PC-3 (cell line): ENCODE results near the gene SNX32. TPM values are rescaled to one million over a fixed set of nuclear protein-coding genes. Genes with fewer than 3 reads are reported as not detected.

ENCODE experiments used
- ATAC-seq: fragments of 200-7000 bp; cut with Tn5 transposase; 2 replicates; pipeline ENCODE4 v1.9.1; 2020; ENCODE audit warnings: mild to moderate bottlenecking, moderate library complexity
- BruUV-seq: library from RNA; stranded (reverse); fragments of 400-500 nt; replicated peaks from 2 replicates; lab custom pipeline; 2021; lab: Mats Ljungman, UMichigan
- CTCF ChIA-PET: fragments of 300-600 bp; sonication (Branson Sonifier 250); formaldehyde crosslinking; loops from one replicate; lab custom pipeline; 2022; ENCODE audit warnings: antibody characterized with exemption; lab: Charles Lee
- POLR2A ChIA-PET: fragments of 300-600 bp; sonication (Branson Sonifier 250); formaldehyde crosslinking; loops from one replicate; lab custom pipeline; 2022; ENCODE audit warnings: antibody characterized with exemption; ENCODE audit not compliant: unreplicated experiment; lab: Charles Lee
- DNase-seq: peaks from one replicate; pipeline ENCODE4 v3.0.0-alpha.2; 2015
- H2AFZ ChIP-seq: fragments of 300-600 bp; sonication (generic); 2 replicates; pipeline ENCODE4 v1.6.0; 2016; ENCODE audit warnings: antibody characterized with exemption, low read length
- H3F3A ChIP-seq: fragments of 300-600 bp; sonication (generic); one replicate; pipeline ENCODE4 v1.6.0; 2017; ENCODE audit warnings: antibody characterized with exemption, low read length, control low read depth, mild to moderate bottlenecking; ENCODE audit not compliant: unreplicated experiment
- H3K27ac ChIP-seq: fragments of 300-600 bp; sonication (generic); 2 replicates; pipeline ENCODE4 v1.5.1; 2016; ENCODE audit warnings: mild to moderate bottlenecking, low read length
- H3K27me3 ChIP-seq: fragments of 300-600 bp; sonication (generic); 2 replicates; pipeline ENCODE4 v1.6.1; 2016; ENCODE audit warnings: low read length, mixed read lengths
- H3K36me3 ChIP-seq: fragments of 300-600 bp; sonication (generic); 2 replicates; pipeline ENCODE4 v1.6.1; 2016; ENCODE audit warnings: low read depth, mixed run types, low read length, mixed read lengths
- H3K4me1 ChIP-seq: fragments of 300-600 bp; sonication (generic); 2 replicates; pipeline ENCODE4 v1.5.1; 2016; ENCODE audit warnings: low read length; ENCODE audit not compliant: insufficient read depth
- H3K4me2 ChIP-seq: fragments of 300-600 bp; sonication (generic); 2 replicates; pipeline ENCODE4 v1.6.0; 2016; ENCODE audit warnings: low read length
- H3K4me3 ChIP-seq: fragments of 300-600 bp; sonication (generic); 2 replicates; pipeline ENCODE4 v1.5.1; 2016; ENCODE audit warnings: mild to moderate bottlenecking, low read length, mixed read lengths
- H3K79me2 ChIP-seq: fragments of 300-600 bp; sonication (generic); 2 replicates; pipeline ENCODE4 v1.6.1; 2017; ENCODE audit warnings: low read length, mixed read lengths
- H3K9ac ChIP-seq: fragments of 300-600 bp; sonication (generic); 2 replicates; pipeline ENCODE4 v1.6.0; 2016; ENCODE audit warnings: mild to moderate bottlenecking, low read length
- H3K9me2 ChIP-seq: fragments of 300-600 bp; sonication (generic); replicated peaks from 2 replicates; pipeline ENCODE4 v1.6.1; 2016; ENCODE audit warnings: mixed run types, low read length, mixed read lengths
- H3K9me3 ChIP-seq: fragments of 300-600 bp; sonication (generic); 2 replicates; pipeline ENCODE4 v1.6.1; 2016; ENCODE audit warnings: low read length, mixed read lengths
- H4K20me1 ChIP-seq: fragments of 300-600 bp; sonication (generic); 2 replicates; pipeline ENCODE4 v1.6.1; 2016; ENCODE audit warnings: low read length, mixed read lengths
- EZH2 ChIP-seq: fragments of 300-600 bp; sonication (generic); IDR thresholded peaks from one replicate; pipeline ENCODE4 v1.6.1; 2017; ENCODE audit warnings: antibody characterized with exemption, mild to moderate bottlenecking, low read length; ENCODE audit not compliant: unreplicated experiment
- EZH2phosphoT487 ChIP-seq: fragments of 300-600 bp; sonication (generic); IDR thresholded peaks from 2 replicates; pipeline ENCODE4 v1.6.1; 2018; ENCODE audit warnings: mild to moderate bottlenecking, antibody characterized with exemption, low read length, borderline replicate concordance
- intact Hi-C: fragments of 100-400 bp; cut with micrococcal nuclease; formaldehyde crosslinking; loops from 2 replicates; pipeline ENCODE4 v1.9.0; 2023
- total RNA-seq: library from RNA; depleted of rRNA; stranded (reverse); fragments of >200 nt; gene quantifications from 2 replicates; pipeline ENCODE4 v1.2.3, GENCODE V29; 2014
- TF ChIP-seq, protein P1 (sequence below): fragments of 300-600 bp; sonication (generic); conservative IDR thresholded peaks from 2 replicates; pipeline ENCODE4 v1.5.1; 2017; ENCODE audit warnings: antibody characterized with exemption, low read depth, mild to moderate bottlenecking, low read length

SNX32 gene
- total RNA-seq, 1 experiment from 2014 or later: not detected

DNA sequence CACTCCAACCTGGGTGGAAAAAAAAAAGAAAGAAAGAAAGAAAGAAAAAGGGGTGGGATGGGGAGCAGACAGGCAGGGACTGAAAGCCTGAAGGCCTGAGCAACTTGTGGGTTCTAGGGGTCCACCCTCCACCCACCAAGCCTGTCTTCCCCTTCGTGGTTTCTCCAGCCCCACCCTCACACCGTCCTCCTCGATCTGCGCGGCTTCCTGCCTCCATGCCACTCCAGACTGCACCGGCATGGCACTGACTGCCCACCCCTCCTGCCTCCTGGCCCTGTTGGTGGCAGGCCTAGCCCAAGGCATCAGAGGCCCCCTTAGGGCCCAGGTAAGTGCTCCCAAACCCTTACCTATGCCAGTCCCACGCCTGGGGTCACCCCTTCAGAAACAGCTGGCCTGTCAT lies 45.9 kb downstream of the SNX32 start, which contains the start of gene CTSW:
Gene CTSW, plus strand, starts transcription at position 221 of the 400 bp plus-strand sequence. Its CDS starts 18 bp downstream, at position 239.
- no TSS peak for BruUV-seq
- Histone ChIP-seq H3K9me3 (no peaks in the 10 kb centered on the region), H3K79me2 (peaks cover 8% of the 10 kb centered on the region; the same call in 1 of the 2 replicates), H3F3A (no peaks in the 10 kb centered on the region), H3K9ac (no peak within 1 kb of the TSS), H2AFZ (no peak within 1 kb of the TSS), H3K4me2 (no peak within 1 kb of the TSS), H3K4me1 (no peaks in the 10 kb centered on the region), H3K4me3 (no peak within 1 kb of the TSS), H4K20me1 (no peaks in the 10 kb centered on the region), H3K9me2 (no peaks in the 10 kb centered on the region), H3K27ac (no peak within 1 kb of the TSS), H3K27me3 (no peaks in the 10 kb centered on the region), H3K36me3 (peaks cover 23% of the 10 kb centered on the region; the same call in 1 of the 2 replicates)
- ChIA-PET POLR2A (no interaction called here), CTCF (no interaction called here)
- TF ChIP-seq, protein P1, sequence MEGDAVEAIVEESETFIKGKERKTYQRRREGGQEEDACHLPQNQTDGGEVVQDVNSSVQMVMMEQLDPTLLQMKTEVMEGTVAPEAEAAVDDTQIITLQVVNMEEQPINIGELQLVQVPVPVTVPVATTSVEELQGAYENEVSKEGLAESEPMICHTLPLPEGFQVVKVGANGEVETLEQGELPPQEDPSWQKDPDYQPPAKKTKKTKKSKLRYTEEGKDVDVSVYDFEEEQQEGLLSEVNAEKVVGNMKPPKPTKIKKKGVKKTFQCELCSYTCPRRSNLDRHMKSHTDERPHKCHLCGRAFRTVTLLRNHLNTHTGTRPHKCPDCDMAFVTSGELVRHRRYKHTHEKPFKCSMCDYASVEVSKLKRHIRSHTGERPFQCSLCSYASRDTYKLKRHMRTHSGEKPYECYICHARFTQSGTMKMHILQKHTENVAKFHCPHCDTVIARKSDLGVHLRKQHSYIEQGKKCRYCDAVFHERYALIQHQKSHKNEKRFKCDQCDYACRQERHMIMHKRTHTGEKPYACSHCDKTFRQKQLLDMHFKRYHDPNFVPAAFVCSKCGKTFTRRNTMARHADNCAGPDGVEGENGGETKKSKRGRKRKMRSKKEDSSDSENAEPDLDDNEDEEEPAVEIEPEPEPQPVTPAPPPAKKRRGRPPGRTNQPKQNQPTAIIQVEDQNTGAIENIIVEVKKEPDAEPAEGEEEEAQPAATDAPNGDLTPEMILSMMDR: no peak
- intact Hi-C loops: no loop called here
- DNase-seq: no peak
- no peak for ATAC-seq

GRCh38 chr11:65880027-65880426 lies 46.3 kb downstream of the SNX32 start:
- H3K9me2 ChIP-seq: no peaks in the 10 kb centered on the region
- no peak overlapping the region for H3K9ac ChIP-seq
- CTCF ChIA-PET: no interaction called here
- no peak for ATAC-seq
- no peak overlapping the region for H2AFZ ChIP-seq
- intact Hi-C loops: no loop called here
- H3K4me1 ChIP-seq: no peaks in the 10 kb centered on the region
- H3K4me2 ChIP-seq: no peak overlapping the region
- BruUV-seq: no TSS peak
- no peak for DNase-seq
- no peaks in the 10 kb centered on the region for H3K9me3 ChIP-seq
- no peaks in the 10 kb centered on the region for H4K20me1 ChIP-seq
- H3K4me3 ChIP-seq: no peak overlapping the region
- H3F3A ChIP-seq: no peaks in the 10 kb centered on the region
- peaks cover 25% of the 10 kb centered on the region; the same call in 1 of the 2 replicates for H3K36me3 ChIP-seq
- POLR2A ChIA-PET: no interaction called here
- H3K79me2 ChIP-seq: peaks cover 8% of the 10 kb centered on the region; the same call in 1 of the 2 replicates
- TF ChIP-seq EZH2: no peak
- no peak for TF ChIP-seq EZH2phosphoT487
- TF ChIP-seq, protein P1: no peak
- no peaks in the 10 kb centered on the region for H3K27me3 ChIP-seq
- H3K27ac ChIP-seq: no peak overlapping the region

GRCh38 chr11:65880844-65881421 lies 47.2 kb downstream of the SNX32 start:
- Histone ChIP-seq H3K27me3 (no peaks in the 10 kb centered on the region), H3K4me3 (no peak overlapping the region), H2AFZ (no peak overlapping the region), H3F3A (no peaks in the 10 kb centered on the region), H3K27ac (no peak overlapping the region), H3K36me3 (peaks cover 28% of the 10 kb centered on the region; the same call in 1 of the 2 replicates), H3K4me2 (no peak overlapping the region), H3K9ac (no peak overlapping the region), H3K9me2 (no peaks in the 10 kb centered on the region), H3K79me2 (peaks cover 13% of the 10 kb centered on the region; the same call in 1 of the 2 replicates), H3K4me1 (no peaks in the 10 kb centered on the region), H4K20me1 (no peaks in the 10 kb centered on the region), H3K9me3 (no peaks in the 10 kb centered on the region)
- BruUV-seq: no TSS peak
- intact Hi-C loops: no loop called here
- DNase-seq: no peak
- ATAC-seq: peak; percentile 32
- no peak for TF ChIP-seq EZH2phosphoT487
- no peak for TF ChIP-seq EZH2
- TF ChIP-seq, protein P1: no peak
- ChIA-PET POLR2A (no interaction called here), CTCF (interaction anchor here (0.6 kb wide), 1 partner anchor 34 kb away, joined by 3 read pairs; no protein-coding TSS in a partner anchor)
